A549 (cell line): Measurements from ENCODE around the gene NHEJ1. TPM values are rescaled to one million over a fixed set of nuclear protein-coding genes. Genes with fewer than 3 reads are reported as not detected.

Source experiments
- ATAC-seq, 2 experiments: fragments of 200-7000 bp in 1 of 2; fragments of >200 bp in 1 of 2; cut with Nextera tagmentation in 1 of 2; cut with Tn5 transposase in 1 of 2; 3 replicates each; pipeline versions ENCODE4 v1.8.0 to v1.9.1; 2018 to 2020; ENCODE audit warnings: mild to moderate bottlenecking in 1 of 2, moderate library complexity in 1 of 2
- CTCF ChIA-PET: fragments of 300-600 bp; sonication (Branson Sonifier 250); formaldehyde crosslinking; extraction: SDS; loops from one replicate; lab custom pipeline; 2021; ENCODE audit warnings: antibody characterized with exemption, inconsistent platforms; lab: Yijun Ruan, JAX
- POLR2A ChIA-PET: fragments of 350-600 bp; formaldehyde crosslinking; extraction: SDS; loops from one replicate; lab custom pipeline; 2021; ENCODE audit warnings: antibody characterized with exemption, inconsistent platforms; lab: Yijun Ruan, JAX
- DNase-seq, 2 experiments: peaks; one replicate each; pipeline versions ENCODE4 v3.0.0 to v3.0.0-alpha.2; 2011 to 2016; ENCODE audit warnings: low read depth in 1 of 2, low spot score in 1 of 2
- FAIRE-seq: peaks from 2 replicates; lab custom pipeline; 2011; peaks lifted over from hg19 to GRCh38; lab: Jason Lieb, UNC
- H3K27ac ChIP-seq, 2 experiments: fragments of >200 bp; sonication (Bioruptor Twin); formaldehyde crosslinking; 3 replicates each; pipeline ENCODE4 v1.5.1; 2016 to 2017
- H3K4me1 ChIP-seq: fragments of >200 bp; sonication (Bioruptor Twin); formaldehyde crosslinking; 3 replicates; pipeline ENCODE4 v1.6.1; 2016
- H3K4me2 ChIP-seq: fragments of >200 bp; sonication (Bioruptor Twin); formaldehyde crosslinking; 3 replicates; pipeline ENCODE4 v1.6.1; 2016
- H3K4me3 ChIP-seq: fragments of >200 bp; sonication (Bioruptor Twin); formaldehyde crosslinking; 3 replicates; pipeline ENCODE4 v1.5.1; 2016
- H3K9me3 ChIP-seq: fragments of >200 bp; sonication (Bioruptor Twin); formaldehyde crosslinking; 3 replicates; pipeline ENCODE4 v1.6.1; 2016
- BHLHE40 ChIP-seq: IDR thresholded peaks from 2 replicates; pipeline ENCODE4 v1.6.1; 2012; ENCODE audit warnings: low read depth, low read length, inconsistent platforms
- CBX2 ChIP-seq: fragments of 200-600 bp; sonication (generic); IDR thresholded peaks from 2 replicates; pipeline ENCODE4 v1.6.1; 2016; ENCODE audit warnings: low read depth, mild to moderate bottlenecking, borderline replicate concordance
- CEBPB ChIP-seq, 2 experiments: fragments of >200 bp in 1 of 2; sonication (Bioruptor Twin) in 1 of 2; formaldehyde crosslinking in 1 of 2; IDR thresholded peaks; 2 replicates each; pipeline ENCODE4 v1.6.1; 2012 to 2016
- CHD2 ChIP-seq: fragments of 150-350 bp; IDR thresholded peaks from 2 replicates; pipeline ENCODE4 v1.6.1; 2014; ENCODE audit warnings: low read length; ENCODE audit not compliant: partially characterized antibody
- CTCF ChIP-seq: fragments of >200 bp; sonication (Bioruptor Twin); formaldehyde crosslinking; IDR thresholded peaks from 3 replicates; pipeline ENCODE4 v1.5.1; 2016
- E2F6 ChIP-seq: IDR thresholded peaks from 2 replicates; pipeline ENCODE4 v1.6.1; 2012; ENCODE audit warnings: low read depth, borderline replicate concordance
- FOSL2 ChIP-seq, 2 experiments: fragments of 450-650 bp in 1 of 2; fragments of >200 bp in 1 of 2; sonication (Bioruptor Twin) in 1 of 2; formaldehyde crosslinking; IDR thresholded peaks; 2 replicates each; pipeline versions ENCODE4 v1.5.0 to v1.6.1; 2016 to 2020; ENCODE audit warnings: mild to moderate bottlenecking in 1 of 2, moderate library complexity in 1 of 2
- HDAC2 ChIP-seq: fragments of 200-600 bp; sonication (generic); IDR thresholded peaks from 2 replicates; pipeline ENCODE4 v1.6.1; 2016
- HEYL ChIP-seq: fragments of 250-450 bp; sonication (Bioruptor Pico); IDR thresholded peaks from 2 replicates; pipeline ENCODE4 v1.8.0; 2021; ENCODE audit warnings: mild to moderate bottlenecking, moderate library complexity
- HOXB5 ChIP-seq: fragments of 250-450 bp; sonication (Bioruptor Pico); IDR thresholded peaks from 2 replicates; pipeline ENCODE4 v1.5.0; 2020; ENCODE audit warnings: mild to moderate bottlenecking, moderate library complexity
- JUNB ChIP-seq: fragments of >200 bp; sonication (Bioruptor Twin); formaldehyde crosslinking; IDR thresholded peaks from 2 replicates; pipeline ENCODE4 v1.6.1; 2016
- NPAS2 ChIP-seq: fragments of 250-450 bp; sonication (Bioruptor Pico); IDR thresholded peaks from 2 replicates; pipeline ENCODE4 v1.8.0; 2022; ENCODE audit warnings: mild to moderate bottlenecking, moderate library complexity, borderline replicate concordance
- NR3C1 ChIP-seq: fragments of >200 bp; sonication (Bioruptor Twin); formaldehyde crosslinking; IDR thresholded peaks from 3 replicates; pipeline ENCODE4 v1.6.1; 2017
- PBX3 ChIP-seq: IDR thresholded peaks from 2 replicates; pipeline ENCODE4 v1.6.1; 2012
- POLR2A ChIP-seq: IDR thresholded peaks from 2 replicates; pipeline ENCODE4 v1.6.1; 2012; ENCODE audit warnings: mild to moderate bottlenecking, low read length
- POLR2AphosphoS2 ChIP-seq: conservative IDR thresholded peaks from 2 replicates; pipeline ENCODE4 v1.6.1; 2012; ENCODE audit warnings: low read length, improper control_type of control experiment, inconsistent platforms
- RARB ChIP-seq: fragments of 250-450 bp; sonication (Bioruptor Pico); IDR thresholded peaks from 2 replicates; pipeline ENCODE4 v1.8.0; 2021; ENCODE audit warnings: mild to moderate bottlenecking, moderate library complexity
- RCOR1 ChIP-seq: fragments of 150-350 bp; IDR thresholded peaks from 2 replicates; pipeline ENCODE4 v1.6.1; 2014; ENCODE audit warnings: antibody characterized with exemption, low read length, low read depth
- RFX5 ChIP-seq: fragments of 450-650 bp; IDR thresholded peaks from 2 replicates; pipeline ENCODE4 v1.7.1; 2014; ENCODE audit warnings: antibody characterized with exemption, mild to moderate bottlenecking, moderate library complexity
- RNF2 ChIP-seq: fragments of 200-600 bp; sonication (generic); IDR thresholded peaks from 2 replicates; pipeline ENCODE4 v1.6.1; 2016; ENCODE audit warnings: low read depth, mild to moderate bottlenecking, antibody characterized with exemption, moderate library complexity, borderline replicate concordance
- SMC3 ChIP-seq: fragments of >200 bp; sonication (Bioruptor Twin); formaldehyde crosslinking; IDR thresholded peaks from 3 replicates; pipeline ENCODE4 v1.6.1; 2018; ENCODE audit warnings: inconsistent platforms
- TFCP2L1 ChIP-seq: fragments of 250-450 bp; sonication (Bioruptor Pico); IDR thresholded peaks from 2 replicates; pipeline ENCODE4 v1.5.0; 2021; ENCODE audit warnings: mild to moderate bottlenecking
- TP53 ChIP-seq: fragments of 250-450 bp; sonication (Bioruptor Pico); IDR thresholded peaks from 2 replicates; pipeline ENCODE4 v1.5.0; 2021; ENCODE audit warnings: mild to moderate bottlenecking, moderate library complexity
- USF2 ChIP-seq: fragments of 450-650 bp; IDR thresholded peaks from 2 replicates; pipeline ENCODE4 v1.6.1; 2014; ENCODE audit warnings: antibody characterized with exemption
- ZC3H11A ChIP-seq: fragments of 450-650 bp; IDR thresholded peaks from 2 replicates; pipeline ENCODE4 v1.6.1; 2014; ENCODE audit warnings: antibody characterized with exemption, mild to moderate bottlenecking
- ZNF302 ChIP-seq: fragments of 250-450 bp; sonication (Bioruptor Pico); IDR thresholded peaks from 2 replicates; pipeline ENCODE4 v1.9.0; 2021; ENCODE audit warnings: inconsistent platforms, mild to moderate bottlenecking, moderate library complexity
- WGBS: methylation state at CpG from one replicate; pipeline ENCODE4 v1.1.6; 2017; ENCODE audit errors: missing lambda C conversion rate; 5-methylcytosine and 5-hydroxymethylcytosine counted together
- polyA plus RNA-seq, 4 experiments: library from polyadenylated mRNA; depleted of rRNA in 3 of 4; stranded (reverse); fragments of >200 nt; fragmentation: RNase III in 1 of 4; extraction: RNeasy Plus Mini Kit Qiagen cat#74134 plus additional on column Dnase treatment in 1 of 4; gene quantifications; 2 replicates in 3 of 4; 3 replicates in 1 of 4; pipeline ENCODE4 v1.2.3, GENCODE V29; 2011 to 2017

The NHEJ1 gene
- polyA plus RNA-seq, 2 of the 4 experiments (the other 2 are of a cell fraction) = 18.5 to 31.8 TPM

- TF ChIP-seq CBX2 (no peak), TFCP2L1 (CRISPR knock-in tag) (no peak), HOXB5 (CRISPR knock-in tag) (no peak), NR3C1 (no peak), JUNB (no peak)
These were observed 34.1 kb downstream of the NHEJ1 start (continued) for GRCh38 chr2:219126555-219126954.

GRCh38 chr2:219125886-219126270 lies 34.7 kb downstream of the NHEJ1 start:
- TF ChIP-seq TP53 (CRISPR knock-in tag) = no peak
- 89% methylated on average over 1 of the region's 1 CpG for WGBS
- H3K4me3 ChIP-seq = no peak overlapping the region
- DNase-seq (no peak), ATAC-seq (no peak), FAIRE-seq (no peak)
- H3K9me3 ChIP-seq = no peaks in the 10 kb centered on the region
- ChIA-PET CTCF (interaction anchor here (0.8 to 10.8 kb wide), 7 partner anchors 13 to 169 kb away, joined by 3 to 173 read pairs (median 5); no protein-coding TSS in a partner anchor), POLR2A (no interaction called here)
- H3K4me1 ChIP-seq = peaks cover 39% of the 10 kb centered on the region
- H3K27ac ChIP-seq = peak overlapping the region; percentile 69 to 73
- H3K4me2 ChIP-seq = peak overlapping the region; percentile 70

- ChIA-PET CTCF (interaction anchor here (0.8 to 10.8 kb wide), 8 partner anchors 14 to 173 kb away, joined by 3 to 173 read pairs (median 5); no protein-coding TSS in a partner anchor), POLR2A (no interaction called here)
- DNase-seq (peak; percentile 31 to 57), FAIRE-seq (no peak), ATAC-seq (peak; percentile 71 to 80)
- no peak for TF ChIP-seq BHLHE40
- TF ChIP-seq FOSL2 (IDR thresholded peaks at IDR 0.05) = 0 out of 2 replicates have a peak, but pooled peaks have one; percentile 26
- peak; percentile 58 for TF ChIP-seq FOSL2 (CRISPR knock-in tag; IDR thresholded peaks at IDR 0.05)
- peak; percentile 60 to 79; a peak in 3 of 4 replicates for TF ChIP-seq CEBPB (IDR thresholded peaks at IDR 0.05)
- Histone ChIP-seq H3K9me3 (no peaks in the 10 kb centered on the region), H3K27ac (peak overlapping the region; percentile 69 to 73), H3K4me1 (peaks cover 37% of the 10 kb centered on the region), H3K4me3 (no peak overlapping the region), H3K4me2 (peak overlapping the region; percentile 70)
- 57% methylated on average over 10 of the region's 10 CpGs for WGBS
These were observed 35.3 kb downstream of the NHEJ1 start for GRCh38 chr2:219125225-219125885.

GRCh38 chr2:219124381-219125110 lies 36.1 kb downstream of the NHEJ1 start:
- CTCF ChIA-PET = interaction anchor here (1.0 to 10.8 kb wide), 7 partner anchors 13 to 174 kb away, joined by 3 to 173 read pairs (median 6); no protein-coding TSS in a partner anchor

More at GRCh38 chr2:219124381-219125110, 36.1 kb downstream of the NHEJ1 start:
- POLR2A ChIA-PET = interaction anchor here (0.6 kb wide), 1 partner anchor 264 kb away, joined by 3 read pairs; no protein-coding TSS in a partner anchor
- FAIRE-seq (no peak), DNase-seq (no peak), ATAC-seq (peak in 1 of 2 experiments; percentile 31; a peak in 3 of 6 replicates)
- Histone ChIP-seq H3K27ac (peak overlapping the region; percentile 59 to 69; a peak in 4 of 6 replicates), H3K4me3 (no peak overlapping the region), H3K9me3 (no peaks in the 10 kb centered on the region), H3K4me1 (peaks cover 37% of the 10 kb centered on the region), H3K4me2 (peak overlapping the region; percentile 70)
- TF ChIP-seq POLR2AphosphoS2 = no peak
- no peak for TF ChIP-seq POLR2A
- TF ChIP-seq USF2 = no peak
- no peak for TF ChIP-seq RCOR1
- TF ChIP-seq CTCF = no peak
- TF ChIP-seq HEYL = no peak
- no peak for TF ChIP-seq RNF2
- no peak for TF ChIP-seq RFX5
- TF ChIP-seq PBX3 = no peak
- TF ChIP-seq CHD2 = no peak
- TF ChIP-seq RARB = no peak
- no peak for TF ChIP-seq JUNB
- no peak for TF ChIP-seq ZNF302 (CRISPR knock-in tag)
- no peak for TF ChIP-seq E2F6
- TF ChIP-seq ZC3H11A = no peak
- TF ChIP-seq SMC3 = no peak
- TF ChIP-seq HDAC2 = no peak
- no peak for TF ChIP-seq NPAS2 (CRISPR knock-in tag)
- no peak for TF ChIP-seq FOSL2 (IDR thresholded peaks at IDR 0.05)
- no peak for TF ChIP-seq FOSL2 (CRISPR knock-in tag; IDR thresholded peaks at IDR 0.05)
- TF ChIP-seq TP53 (CRISPR knock-in tag) = no peak
- 85% methylated on average over 4 of the region's 4 CpGs for WGBS
